A673 (cell line): ENCODE results near the gene NEURL3.

Source experiments
- EZH2 ChIP-seq: fragments of 200-600 bp; sonication (generic); IDR thresholded peaks from 2 replicates; pipeline ENCODE4 v1.6.1; 2017; ENCODE audit warnings: borderline replicate concordance, low read depth, mild to moderate bottlenecking, mixed read lengths, antibody characterized with exemption, low read length; ENCODE audit not compliant: poor library complexity, severe bottlenecking
- TF ChIP-seq, protein P1 (sequence below): fragments of 300-800, 200-600 bp; sonication (generic); conservative IDR thresholded peaks from 2 replicates; pipeline ENCODE4 v1.5.1; 2017; ENCODE audit warnings: low read depth, mild to moderate bottlenecking, antibody characterized with exemption, low read length, moderate library complexity, mixed read lengths

DNA sequence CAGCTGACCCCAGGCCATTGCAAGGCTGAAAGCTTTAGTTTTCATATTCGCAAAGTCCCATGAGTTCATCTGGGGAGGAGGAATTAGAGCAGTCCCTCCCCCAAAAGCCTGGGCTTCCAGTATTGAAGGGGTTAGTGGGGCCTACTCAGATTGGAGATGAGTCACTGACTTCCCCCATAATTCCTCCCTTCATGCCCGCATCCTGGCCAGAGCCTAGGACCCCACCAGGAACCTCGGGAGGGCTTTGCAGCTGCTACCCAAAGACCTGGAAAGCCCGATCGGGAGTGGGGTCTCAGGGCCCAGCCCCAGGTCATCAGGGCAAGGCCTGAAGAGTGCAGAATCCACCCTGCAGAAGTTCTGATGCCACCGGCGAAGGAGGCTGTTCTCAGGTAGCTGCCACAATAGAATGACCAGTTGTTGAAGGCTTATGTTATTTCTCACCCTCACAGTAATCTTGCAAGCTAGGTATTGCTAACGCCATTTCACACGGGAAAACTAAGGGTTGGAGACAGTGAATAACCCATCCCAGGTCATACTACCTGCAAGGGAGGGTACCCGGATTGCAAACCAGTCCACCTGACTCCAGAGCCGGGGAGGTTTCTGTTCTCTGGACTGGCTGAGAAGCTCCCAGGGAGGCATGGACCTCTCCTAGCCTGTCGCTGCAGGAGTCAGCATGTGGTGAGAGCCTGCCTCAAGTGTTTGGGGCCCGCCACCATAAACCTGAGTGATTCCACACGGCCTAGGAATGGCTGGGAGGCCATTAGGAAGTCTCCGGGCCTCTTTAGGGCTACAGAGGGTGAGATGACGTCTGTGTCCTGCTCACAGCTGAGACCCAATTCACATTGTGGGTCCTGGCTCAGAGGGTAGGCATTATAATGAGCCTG is 25.6 kb upstream of the NEURL3 start:
- TF ChIP-seq, protein P1, sequence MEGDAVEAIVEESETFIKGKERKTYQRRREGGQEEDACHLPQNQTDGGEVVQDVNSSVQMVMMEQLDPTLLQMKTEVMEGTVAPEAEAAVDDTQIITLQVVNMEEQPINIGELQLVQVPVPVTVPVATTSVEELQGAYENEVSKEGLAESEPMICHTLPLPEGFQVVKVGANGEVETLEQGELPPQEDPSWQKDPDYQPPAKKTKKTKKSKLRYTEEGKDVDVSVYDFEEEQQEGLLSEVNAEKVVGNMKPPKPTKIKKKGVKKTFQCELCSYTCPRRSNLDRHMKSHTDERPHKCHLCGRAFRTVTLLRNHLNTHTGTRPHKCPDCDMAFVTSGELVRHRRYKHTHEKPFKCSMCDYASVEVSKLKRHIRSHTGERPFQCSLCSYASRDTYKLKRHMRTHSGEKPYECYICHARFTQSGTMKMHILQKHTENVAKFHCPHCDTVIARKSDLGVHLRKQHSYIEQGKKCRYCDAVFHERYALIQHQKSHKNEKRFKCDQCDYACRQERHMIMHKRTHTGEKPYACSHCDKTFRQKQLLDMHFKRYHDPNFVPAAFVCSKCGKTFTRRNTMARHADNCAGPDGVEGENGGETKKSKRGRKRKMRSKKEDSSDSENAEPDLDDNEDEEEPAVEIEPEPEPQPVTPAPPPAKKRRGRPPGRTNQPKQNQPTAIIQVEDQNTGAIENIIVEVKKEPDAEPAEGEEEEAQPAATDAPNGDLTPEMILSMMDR, result no peak
- TF ChIP-seq EZH2, result no peak
